ENCODE data around the gene OTOP2.

The OTOP2 gene

GRCh38 chr17:74957935-74958740 lies 34.1 kb downstream of the OTOP2 start:
- H3K23ac ChIP-seq (ENCODE audit: low read length): no peak overlapping the region
- H2BK5ac ChIP-seq (ENCODE audit: low read depth, low read length, poor library complexity): no peak overlapping the region
- WGBS (ENCODE audit: extremely low coverage, insufficient coverage, insufficient read length): no CpG with 5 or more reads among the region's 33 CpGs

GRCh38 chr17:74959826-74960515 lies 35.9 kb downstream of the OTOP2 start:
- WGBS (ENCODE audit: extremely low coverage, insufficient coverage, insufficient read length): no CpG with 5 or more reads among the region's 14 CpGs
- Histone ChIP-seq H3K14ac (ENCODE audit: low read length) (no peak overlapping the region), H2AFZ (ENCODE audit: insufficient read depth, low read length, poor library complexity) (no peak overlapping the region), H3K18ac (ENCODE audit: low read length) (no peak overlapping the region), H2BK5ac (ENCODE audit: low read depth, low read length, poor library complexity) (no peak overlapping the region), H4K12ac (ENCODE audit: low read depth, low read length) (no peak overlapping the region), H3K23ac (ENCODE audit: low read length) (no peak overlapping the region), H3K27me3 (ENCODE audit: insufficient read depth, low read length) (no peaks in the 10 kb centered on the region), H2BK120ac (ENCODE audit: insufficient read depth, low read length, poor library complexity) (no peak overlapping the region), H2AK5ac (ENCODE audit: low read length) (no peak overlapping the region), H3K27ac (ENCODE audit: low read depth, low read length) (no peak overlapping the region), H4K91ac (ENCODE audit: low read depth, low read length) (no peak overlapping the region), H3K9ac (ENCODE audit: low read length) (no peak overlapping the region), H3K4ac (ENCODE audit: low read depth, low read length) (no peak overlapping the region), H2BK12ac (ENCODE audit: low read length) (no peak overlapping the region), H3K9me3 (ENCODE audit: insufficient read depth, low read depth, low read length) (peaks cover 4% of the 10 kb centered on the region), H3K4me3 (ENCODE audit: low read depth, low read length) (no peak overlapping the region), H3K79me1 (ENCODE audit: low read length) (no peaks in the 10 kb centered on the region), H3K4me2 (ENCODE audit: low read length) (no peak overlapping the region), H4K8ac (ENCODE audit: low read depth, low read length) (no peak overlapping the region), H3K4me1 (ENCODE audit: control insufficient read depth in 1 of 2, insufficient read depth in 2 of 2, low read length in 2 of 2) (peaks cover 0 to 1% of the 10 kb centered on the region in 2 experiments), H3K36me3 (ENCODE audit: control insufficient read depth in 1 of 2, insufficient read depth in 2 of 2, low read length in 2 of 2) (no peaks in the 10 kb centered on the region), H3K79me2 (ENCODE audit: control insufficient read depth, insufficient read depth, low read length, poor library complexity) (no peaks in the 10 kb centered on the region)
- DNase-seq: peak in 1 of 2 donors; percentile 37

More at GRCh38 chr17:74957935-74958740, 34.1 kb downstream of the OTOP2 start:
- DNase-seq: peak; percentile 57 to 85
- H3K27ac ChIP-seq (ENCODE audit: low read depth, low read length): no peak overlapping the region
- H3K9me3 ChIP-seq (ENCODE audit: insufficient read depth, low read depth, low read length): peaks cover 3% of the 10 kb centered on the region
- no peak overlapping the region for H3K18ac ChIP-seq (ENCODE audit: low read length)
- H3K4me2 ChIP-seq (ENCODE audit: low read length): no peak overlapping the region
- H4K8ac ChIP-seq (ENCODE audit: low read depth, low read length): no peak overlapping the region
- H2AFZ ChIP-seq (ENCODE audit: insufficient read depth, low read length, poor library complexity): no peak overlapping the region
- no peaks in the 10 kb centered on the region for H3K79me1 ChIP-seq (ENCODE audit: low read length)
- H3K14ac ChIP-seq (ENCODE audit: low read length): no peak overlapping the region
- no peaks in the 10 kb centered on the region for H3K79me2 ChIP-seq (ENCODE audit: control insufficient read depth, insufficient read depth, low read length, poor library complexity)
- H2BK12ac ChIP-seq (ENCODE audit: low read length): no peak overlapping the region
- H3K4ac ChIP-seq (ENCODE audit: low read depth, low read length): no peak overlapping the region
- H4K91ac ChIP-seq (ENCODE audit: low read depth, low read length): no peak overlapping the region
- no peak overlapping the region for H3K9ac ChIP-seq (ENCODE audit: low read length)
- H2BK120ac ChIP-seq (ENCODE audit: insufficient read depth, low read length, poor library complexity): no peak overlapping the region
- peaks cover 0 to 1% of the 10 kb centered on the region in 2 experiments for H3K4me1 ChIP-seq (ENCODE audit: control insufficient read depth in 1 of 2, insufficient read depth in 2 of 2, low read length in 2 of 2)
- H3K36me3 ChIP-seq (ENCODE audit: control insufficient read depth in 1 of 2, insufficient read depth in 2 of 2, low read length in 2 of 2): no peaks in the 10 kb centered on the region
- H2AK5ac ChIP-seq (ENCODE audit: low read length): no peak overlapping the region
- no peak overlapping the region for H3K4me3 ChIP-seq (ENCODE audit: low read depth, low read length)
- no peaks in the 10 kb centered on the region for H3K27me3 ChIP-seq (ENCODE audit: insufficient read depth, low read length)
- H4K12ac ChIP-seq (ENCODE audit: low read depth, low read length): no peak overlapping the region

- no peak overlapping the region for H2BK5ac ChIP-seq (ENCODE audit: low read depth, low read length, poor library complexity)
- H3K4ac ChIP-seq (ENCODE audit: low read depth, low read length): no peak overlapping the region
- H4K8ac ChIP-seq (ENCODE audit: low read depth, low read length): no peak overlapping the region
- peaks cover 7% of the 10 kb centered on the region for H3K9me3 ChIP-seq (ENCODE audit: insufficient read depth, low read depth, low read length)
- no peak overlapping the region for H2AFZ ChIP-seq (ENCODE audit: insufficient read depth, low read length, poor library complexity)
- no peak overlapping the region for H3K14ac ChIP-seq (ENCODE audit: low read length)
- H3K18ac ChIP-seq (ENCODE audit: low read length): no peak overlapping the region
- H3K27me3 ChIP-seq (ENCODE audit: insufficient read depth, low read length): no peaks in the 10 kb centered on the region
- no peak overlapping the region for H2AK5ac ChIP-seq (ENCODE audit: low read length)
- peaks cover 0 to 1% of the 10 kb centered on the region in 2 experiments for H3K4me1 ChIP-seq (ENCODE audit: control insufficient read depth in 1 of 2, insufficient read depth in 2 of 2, low read length in 2 of 2)
- no peak overlapping the region for H2BK120ac ChIP-seq (ENCODE audit: insufficient read depth, low read length, poor library complexity)
- no peak overlapping the region for H3K27ac ChIP-seq (ENCODE audit: low read depth, low read length)
- no peaks in the 10 kb centered on the region for H3K79me1 ChIP-seq (ENCODE audit: low read length)
- H3K9ac ChIP-seq (ENCODE audit: low read length): no peak overlapping the region
- no peaks in the 10 kb centered on the region for H3K79me2 ChIP-seq (ENCODE audit: control insufficient read depth, insufficient read depth, low read length, poor library complexity)
- DNase-seq: peak; percentile 68 to 75
- WGBS (ENCODE audit: extremely low coverage, insufficient coverage, insufficient read length): no CpG with 5 or more reads among the region's 19 CpGs
- no peak overlapping the region for H4K12ac ChIP-seq (ENCODE audit: low read depth, low read length)
- no peak overlapping the region for H2BK12ac ChIP-seq (ENCODE audit: low read length)
- no peak overlapping the region for H3K4me2 ChIP-seq (ENCODE audit: low read length)
- H4K91ac ChIP-seq (ENCODE audit: low read depth, low read length): no peak overlapping the region
- no peak overlapping the region for H3K23ac ChIP-seq (ENCODE audit: low read length)
- no peaks in the 10 kb centered on the region for H3K36me3 ChIP-seq (ENCODE audit: control insufficient read depth in 1 of 2, insufficient read depth in 2 of 2, low read length in 2 of 2)
- no peak overlapping the region for H3K4me3 ChIP-seq (ENCODE audit: low read depth, low read length)
These were observed 36.7 kb downstream of the OTOP2 start for GRCh38 chr17:74960570-74961342.

- Histone ChIP-seq H3K27me3 (ENCODE audit: insufficient read depth, low read length) (no peaks in the 10 kb centered on the region), H3K4me2 (ENCODE audit: low read length) (no peak overlapping the region), H3K9me3 (ENCODE audit: insufficient read depth, low read depth, low read length) (peaks cover 4% of the 10 kb centered on the region), H3K14ac (ENCODE audit: low read length) (no peak overlapping the region), H4K8ac (ENCODE audit: low read depth, low read length) (no peak overlapping the region), H2AFZ (ENCODE audit: insufficient read depth, low read length, poor library complexity) (no peak overlapping the region), H2BK120ac (ENCODE audit: insufficient read depth, low read length, poor library complexity) (no peak overlapping the region), H3K23ac (ENCODE audit: low read length) (no peak overlapping the region), H3K4me3 (ENCODE audit: low read depth, low read length) (no peak overlapping the region), H2AK5ac (ENCODE audit: low read length) (peak overlapping the region; percentile 44), H3K27ac (ENCODE audit: low read depth, low read length) (no peak overlapping the region), H4K12ac (ENCODE audit: low read depth, low read length) (no peak overlapping the region), H3K36me3 (ENCODE audit: control insufficient read depth in 1 of 2, insufficient read depth in 2 of 2, low read length in 2 of 2) (no peaks in the 10 kb centered on the region), H2BK5ac (ENCODE audit: low read depth, low read length, poor library complexity) (no peak overlapping the region), H3K4me1 (ENCODE audit: control insufficient read depth in 1 of 2, insufficient read depth in 2 of 2, low read length in 2 of 2) (peaks cover 0 to 1% of the 10 kb centered on the region in 2 experiments), H3K9ac (ENCODE audit: low read length) (no peak overlapping the region), H3K4ac (ENCODE audit: low read depth, low read length) (no peak overlapping the region), H3K79me1 (ENCODE audit: low read length) (no peaks in the 10 kb centered on the region), H3K79me2 (ENCODE audit: control insufficient read depth, insufficient read depth, low read length, poor library complexity) (no peaks in the 10 kb centered on the region), H3K18ac (ENCODE audit: low read length) (no peak overlapping the region), H2BK12ac (ENCODE audit: low read length) (no peak overlapping the region), H4K91ac (ENCODE audit: low read depth, low read length) (no peak overlapping the region)
- peak; percentile 72 to 96 for DNase-seq
- no CpG with 5 or more reads among the region's 23 CpGs for WGBS (ENCODE audit: extremely low coverage, insufficient coverage, insufficient read length)
These were observed 37.7 kb downstream of the OTOP2 start for GRCh38 chr17:74961657-74962350.

Data from trophoblast cell (in vitro differentiated cells and primary cell).